Vagina (tissue), 2 donors: ENCODE data around the gene ITGAE.

Experiments used
- POLR2A ChIP-seq, 2 donors: fragments of 450-650 bp; IDR thresholded peaks; one replicate each; pipeline ENCODE4 v1.6.1; 2017; ENCODE audit warnings: antibody characterized with exemption in 2 of 2, mild to moderate bottlenecking in 2 of 2, moderate library complexity in 2 of 2
- POLR2AphosphoS5 ChIP-seq, 2 donors: sonication (generic); formaldehyde crosslinking; IDR thresholded peaks; one replicate each; pipeline ENCODE4 v1.9.0; 2017; ENCODE audit warnings: antibody characterized with exemption in 2 of 2, mild to moderate bottlenecking in 2 of 2, low read depth in 1 of 2; ENCODE audit not compliant: insufficient read depth in 1 of 2
- TF ChIP-seq, protein P1 (sequence below), 3 experiments: fragments of 450-650 bp in 2 of 3; fragments of 200-600 bp in 1 of 3; sonication (generic) in 1 of 3; IDR thresholded peaks; one replicate each; pipeline ENCODE4 v1.5.1; 2017 to 2019; ENCODE audit warnings: antibody characterized with exemption in 3 of 3, mild to moderate bottlenecking in 2 of 3, moderate library complexity in 2 of 3

DNA sequence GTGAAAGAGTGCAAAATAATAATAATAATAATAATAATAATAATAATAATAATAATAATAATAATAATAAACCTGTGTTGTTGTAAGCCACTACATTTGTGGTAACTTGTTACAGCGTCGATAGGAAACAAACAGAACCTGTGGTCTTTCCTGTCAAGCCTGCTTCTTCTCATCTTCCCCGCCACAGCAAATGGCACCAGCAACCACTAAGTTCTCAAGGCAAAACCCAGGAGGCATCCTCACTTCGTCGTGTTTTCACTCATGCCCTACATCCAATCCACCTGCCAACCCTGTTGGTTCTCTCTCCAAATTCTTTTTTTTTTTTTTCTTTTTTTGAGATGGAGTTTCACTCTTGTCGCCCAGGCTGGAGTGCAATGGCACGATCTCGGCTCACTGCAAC, 34.2 kb downstream of the ITGAE start:
- TF ChIP-seq POLR2AphosphoS5 (IDR thresholded peaks at IDR 0.05; ENCODE audit: insufficient read depth in 1 of 2, low read depth in 1 of 2) (no peak), POLR2A (IDR thresholded peaks at IDR 0.05) (no peak)
- TF ChIP-seq, protein P1, sequence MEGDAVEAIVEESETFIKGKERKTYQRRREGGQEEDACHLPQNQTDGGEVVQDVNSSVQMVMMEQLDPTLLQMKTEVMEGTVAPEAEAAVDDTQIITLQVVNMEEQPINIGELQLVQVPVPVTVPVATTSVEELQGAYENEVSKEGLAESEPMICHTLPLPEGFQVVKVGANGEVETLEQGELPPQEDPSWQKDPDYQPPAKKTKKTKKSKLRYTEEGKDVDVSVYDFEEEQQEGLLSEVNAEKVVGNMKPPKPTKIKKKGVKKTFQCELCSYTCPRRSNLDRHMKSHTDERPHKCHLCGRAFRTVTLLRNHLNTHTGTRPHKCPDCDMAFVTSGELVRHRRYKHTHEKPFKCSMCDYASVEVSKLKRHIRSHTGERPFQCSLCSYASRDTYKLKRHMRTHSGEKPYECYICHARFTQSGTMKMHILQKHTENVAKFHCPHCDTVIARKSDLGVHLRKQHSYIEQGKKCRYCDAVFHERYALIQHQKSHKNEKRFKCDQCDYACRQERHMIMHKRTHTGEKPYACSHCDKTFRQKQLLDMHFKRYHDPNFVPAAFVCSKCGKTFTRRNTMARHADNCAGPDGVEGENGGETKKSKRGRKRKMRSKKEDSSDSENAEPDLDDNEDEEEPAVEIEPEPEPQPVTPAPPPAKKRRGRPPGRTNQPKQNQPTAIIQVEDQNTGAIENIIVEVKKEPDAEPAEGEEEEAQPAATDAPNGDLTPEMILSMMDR (IDR thresholded peaks at IDR 0.05): no peak
